HCT116 (cell line): ENCODE data around the gene RAB13. TPM values are rescaled to one million over a fixed set of nuclear protein-coding genes. Genes with fewer than 3 reads are reported as not detected.

Experiments
- ATAC-seq: fragments of 200-7000 bp; cut with Tn5 transposase; 2 replicates; pipeline ENCODE4 v1.9.1; 2020; ENCODE audit warnings: mild to moderate bottlenecking, moderate library complexity
- BruUV-seq: library from RNA; stranded (reverse); fragments of 400-500 nt; replicated peaks from 2 replicates; lab custom pipeline; 2021; lab: Mats Ljungman, UMichigan
- CTCF ChIA-PET: fragments of 300-600 bp; sonication (Branson Sonifier 250); formaldehyde crosslinking; loops from one replicate; lab custom pipeline; 2021; ENCODE audit warnings: antibody characterized with exemption; lab: Charles Lee
- POLR2A ChIA-PET: fragments of 300-600, 350-600 bp; sonication (Branson Sonifier 250); formaldehyde crosslinking; loops from one replicate; lab custom pipeline; 2021; ENCODE audit warnings: antibody characterized with exemption; lab: Charles Lee
- RAD21 ChIA-PET, 2 experiments: fragments of 300-600 bp; sonication (Branson Sonifier 250); formaldehyde crosslinking; loops; one replicate each; lab custom pipeline; 2023; ENCODE audit warnings: low total read pairs in 2 of 2; ENCODE audit not compliant: uncharacterized antibody in 2 of 2, unreplicated experiment in 2 of 2, low non-redundant PET in 1 of 2; lab: Charles Lee
- DNase-seq: peaks from one replicate; pipeline ENCODE4 v3.0.0-alpha.2; 2010; ENCODE audit warnings: low read depth, low spot score
- H2AFZ ChIP-seq: fragments of 200-600 bp; shearing (Covaris generic), sonication (generic); 2 replicates; pipeline ENCODE4 v1.6.1; 2017; ENCODE audit warnings: low read depth, mixed run types, mixed read lengths, antibody characterized with exemption, low read length; ENCODE audit not compliant: poor library complexity, severe bottlenecking
- H3K27ac ChIP-seq: 2 replicates; pipeline ENCODE4 v1.5.1; 2012; ENCODE audit warnings: low read depth, low read length
- H3K27me3 ChIP-seq: fragments of 200-600 bp; sonication (generic); 2 replicates; pipeline ENCODE4 v1.6.1; 2016; ENCODE audit warnings: mixed run types, low read length, mixed read lengths; ENCODE audit not compliant: insufficient read depth
- H3K36me3 ChIP-seq, 2 experiments: fragments of 200-500 bp in 1 of 2; fragments of 200-600 bp in 1 of 2; sonication (Bioruptor generic) in 1 of 2; sonication (generic) in 1 of 2; 2 replicates each; pipeline versions ENCODE4 v1.5.1 to v1.6.1; 2014 to 2016; ENCODE audit warnings: low read length in 2 of 2, inconsistent platforms in 1 of 2, mixed read lengths in 1 of 2, mixed run types in 1 of 2; ENCODE audit not compliant: insufficient read depth in 2 of 2, control insufficient read depth in 1 of 2
- H3K4me1 ChIP-seq, 2 experiments: fragments of 200-600 bp in 1 of 2; sonication (generic) in 1 of 2; 2 replicates each; pipeline versions ENCODE4 v1.5.1 to v1.6.1; 2012 to 2017; ENCODE audit warnings: low read length in 2 of 2, inconsistent platforms in 1 of 2, mild to moderate bottlenecking in 1 of 2, mixed read lengths in 1 of 2, mixed run types in 1 of 2, moderate library complexity in 1 of 2; ENCODE audit not compliant: insufficient read depth in 2 of 2, control insufficient read depth in 1 of 2
- H3K4me2 ChIP-seq: fragments of 200-600 bp; sonication (generic); 2 replicates; pipeline ENCODE4 v1.6.1; 2017; ENCODE audit warnings: mixed run types, low read length, mixed read lengths
- H3K4me3 ChIP-seq, 2 experiments: fragments of 200-600 bp in 1 of 2; sonication (generic) in 1 of 2; replicated peaks in 1 of 2; 2 replicates each; pipeline ENCODE4 v1.5.1; 2011 to 2016; ENCODE audit warnings: low read length in 2 of 2, control low read depth in 1 of 2, low read depth in 1 of 2, mild to moderate bottlenecking in 1 of 2, mixed read lengths in 1 of 2, mixed run types in 1 of 2
- H3K79me2 ChIP-seq: fragments of 200-600 bp; sonication (generic); 2 replicates; pipeline ENCODE4 v1.6.1; 2017; ENCODE audit warnings: mild to moderate bottlenecking, mixed run types, low read length, moderate library complexity, mixed read lengths; ENCODE audit not compliant: insufficient read depth
- H3K9ac ChIP-seq: fragments of 200-600 bp; sonication (generic); 2 replicates; pipeline ENCODE4 v1.6.1; 2016; ENCODE audit warnings: low read length, mixed read lengths
- H3K9me2 ChIP-seq: fragments of 200-600 bp; sonication (generic), shearing (Covaris generic); 2 replicates; pipeline ENCODE4 v1.6.1; 2017; ENCODE audit warnings: mixed run types, mild to moderate bottlenecking, moderate library complexity; ENCODE audit not compliant: insufficient read depth
- H3K9me3 ChIP-seq, 2 experiments: fragments of 200-500 bp in 1 of 2; fragments of 200-600 bp in 1 of 2; sonication (Bioruptor generic) in 1 of 2; sonication (generic) in 1 of 2; 2 replicates each; pipeline ENCODE4 v1.6.1; 2014 to 2017; ENCODE audit warnings: low read length in 2 of 2, mixed read lengths in 2 of 2, inconsistent platforms in 1 of 2, low read depth in 1 of 2, mild to moderate bottlenecking in 1 of 2, mixed run types in 1 of 2, moderate library complexity in 1 of 2; ENCODE audit not compliant: control insufficient read depth in 1 of 2, insufficient read depth in 1 of 2
- H4K20me1 ChIP-seq: fragments of 200-600 bp; sonication (generic), shearing (Covaris generic); 2 replicates; pipeline ENCODE4 v1.6.1; 2017; ENCODE audit warnings: mixed run types, mild to moderate bottlenecking, moderate library complexity; ENCODE audit not compliant: insufficient read depth
- ATF3 ChIP-seq: IDR thresholded peaks from 2 replicates; pipeline ENCODE4 v1.6.1; 2012
- CBX3 ChIP-seq: IDR thresholded peaks from 2 replicates; pipeline ENCODE4 v1.6.1; 2012; ENCODE audit warnings: low read depth
- CEBPB ChIP-seq: IDR thresholded peaks from 2 replicates; pipeline ENCODE4 v1.6.1; 2012; ENCODE audit warnings: low read depth
- EZH2 ChIP-seq: fragments of 200-600 bp; sonication (generic); IDR thresholded peaks from 2 replicates; pipeline ENCODE4 v1.6.1; 2017; ENCODE audit warnings: antibody characterized with exemption, mixed run types
- JUND ChIP-seq: IDR thresholded peaks from 2 replicates; pipeline ENCODE4 v1.6.1; 2012
- MAX ChIP-seq: IDR thresholded peaks from 2 replicates; pipeline ENCODE4 v1.6.1; 2012
- POLR2A ChIP-seq: IDR thresholded peaks from 2 replicates; pipeline ENCODE4 v1.7.0; 2011; ENCODE audit warnings: borderline replicate concordance; ENCODE audit not compliant: insufficient read depth, insufficient read length; ENCODE audit errors: extremely low read depth
- POLR2AphosphoS5 ChIP-seq: IDR thresholded peaks from 2 replicates; pipeline ENCODE4 v1.6.1; 2011; ENCODE audit warnings: mild to moderate bottlenecking, low read depth, low read length, moderate library complexity
- RAD21 ChIP-seq: IDR thresholded peaks from 2 replicates; pipeline ENCODE4 v1.6.1; 2012; ENCODE audit warnings: low read depth, mild to moderate bottlenecking
- SP1 ChIP-seq: IDR thresholded peaks from 2 replicates; pipeline ENCODE4 v1.6.1; 2012; ENCODE audit warnings: low read depth
- SRF ChIP-seq: IDR thresholded peaks from 2 replicates; pipeline ENCODE4 v1.6.1; 2012; ENCODE audit warnings: low read depth
- YY1 ChIP-seq: IDR thresholded peaks from 2 replicates; pipeline ENCODE4 v1.6.1; 2011; ENCODE audit warnings: low read length, low read depth, moderate library complexity, mild to moderate bottlenecking; ENCODE audit not compliant: insufficient replicate concordance; ENCODE audit errors: extremely low read depth
- ZBTB33 ChIP-seq: IDR thresholded peaks from 2 replicates; pipeline ENCODE4 v1.6.1; 2011; ENCODE audit warnings: mild to moderate bottlenecking, low read length, moderate library complexity; ENCODE audit not compliant: insufficient replicate concordance; ENCODE audit errors: extremely low read depth
- ZFX ChIP-seq: fragments of 450-650 bp; IDR thresholded peaks from 2 replicates; pipeline ENCODE4 v1.6.1; 2017
- ZNF274 ChIP-seq: fragments of 200-500 bp; sonication (Bioruptor generic); IDR thresholded peaks from 2 replicates; pipeline ENCODE4 v1.6.1; 2014; ENCODE audit warnings: mild to moderate bottlenecking, low read depth, low read length, inconsistent platforms
- intact Hi-C: fragments of 100-400 bp; cut with micrococcal nuclease; formaldehyde crosslinking; loops from 2 replicates; pipeline ENCODE4 v1.10.0; 2022
- total RNA-seq: library from RNA; stranded (reverse); gene quantifications from one replicate; pipeline ENCODE4 v1.2.1, GENCODE V29; 2021; ENCODE audit not compliant: unreplicated experiment

The RAB13 gene
- total RNA-seq, 1 experiment from 2014 or later = 93.6 TPM

- BruUV-seq = no TSS peak
- Histone ChIP-seq H3K9ac (peak overlapping the region; percentile 81), H2AFZ (no peak overlapping the region), H3K27ac (peak overlapping the region; percentile 94), H3K4me3 (peak overlapping the region; percentile 64 to 88)
- CTCF ChIA-PET = interaction anchor here (1.3 kb wide), 1 partner anchor 10 kb away, joined by 4 read pairs; the partner anchor contains the start of gene DENND4B
- ATAC-seq = no peak
- intact Hi-C loops = no loop called here
- TF ChIP-seq SP1 (no peak), POLR2A (no peak), SRF (no peak), ZBTB33 (no peak), CEBPB (no peak), JUND (no peak), RAD21 (no peak), ZNF274 (no peak), YY1 (no peak), ZFX (no peak), ATF3 (no peak), EZH2 (no peak), POLR2AphosphoS5 (no peak), CBX3 (no peak), MAX (no peak)
- TF ChIP-seq, all 23 proteins: peak for 0
- POLR2A ChIA-PET = interaction anchor here (1.4 to 2.7 kb wide), 3 partner anchors 11 to 33 kb away, joined by 3 to 7 read pairs (median 5); partner anchors contain the start of genes CREB3L4 and RPS27
- DNase-seq = no peak
- H3K9me2 ChIP-seq = no peaks in the 10 kb centered on the region
- H4K20me1 ChIP-seq = no peaks in the 10 kb centered on the region
- peaks cover 65% of the 10 kb centered on the region for H3K79me2 ChIP-seq
- H3K9me3 ChIP-seq = no peaks in the 10 kb centered on the region
- RAD21 ChIA-PET = no interaction called here
- peaks cover 11 to 21% of the 10 kb centered on the region in 2 experiments; a peak in 3 of 4 replicates for H3K36me3 ChIP-seq
- no peaks in the 10 kb centered on the region for H3K27me3 ChIP-seq
- peaks cover 7 to 25% of the 10 kb centered on the region in 2 experiments; a peak in 3 of 4 replicates for H3K4me1 ChIP-seq
- H3K4me2 ChIP-seq = peak overlapping the region; percentile 87
Observed at GRCh38 chr1:153956997-153957715, 29.0 kb downstream of the RAB13 start.
